CD4-positive, alpha-beta T cell treated with Interleukin-15 for 4 hours (primary cell): Measurements from ENCODE around the gene CLASP1.
"Not testable (repeated sequence)": the region's sequence is repeated elsewhere in the genome, so short reads cannot be mapped to it uniquely, and the experiment has no call there.

Source experiments
- DNase-seq: peaks from one replicate; pipeline ENCODE4 v3.0.0-alpha.2; 2020; ENCODE audit warnings: low spot score

CLASP1 gene

DNA sequence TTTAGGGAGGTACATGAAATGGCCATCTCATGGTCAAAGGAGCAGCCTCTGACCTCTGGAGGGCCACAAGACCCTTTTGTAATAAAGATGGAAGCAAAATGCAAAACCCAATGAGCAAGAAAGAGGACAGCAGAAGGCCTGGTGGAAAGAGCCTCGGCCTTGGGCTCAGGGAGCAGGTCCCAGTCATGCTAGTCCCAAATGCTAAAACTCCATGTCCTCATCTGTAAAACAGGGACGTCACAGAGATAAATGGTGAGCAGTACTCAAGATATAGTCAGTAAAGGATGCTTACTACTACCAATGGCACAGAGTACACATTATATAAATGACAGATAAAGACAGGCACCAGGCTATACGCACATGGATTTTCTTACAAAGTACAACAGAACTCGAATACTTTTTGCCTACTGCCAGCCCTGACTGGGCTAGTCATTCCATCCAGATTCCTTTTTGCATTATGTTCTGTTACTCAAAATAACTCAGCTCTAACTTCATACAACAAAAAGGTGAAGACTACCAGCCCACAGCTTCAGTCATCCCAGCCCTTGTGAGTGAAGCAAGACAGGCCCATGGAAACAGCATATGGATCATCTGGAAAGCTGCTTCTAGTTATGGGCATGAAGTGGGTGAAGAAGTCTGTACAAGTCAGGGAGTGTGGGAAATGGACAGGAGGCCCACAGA, 299.4 kb downstream of the CLASP1 start:
- no peak for DNase-seq

DNA sequence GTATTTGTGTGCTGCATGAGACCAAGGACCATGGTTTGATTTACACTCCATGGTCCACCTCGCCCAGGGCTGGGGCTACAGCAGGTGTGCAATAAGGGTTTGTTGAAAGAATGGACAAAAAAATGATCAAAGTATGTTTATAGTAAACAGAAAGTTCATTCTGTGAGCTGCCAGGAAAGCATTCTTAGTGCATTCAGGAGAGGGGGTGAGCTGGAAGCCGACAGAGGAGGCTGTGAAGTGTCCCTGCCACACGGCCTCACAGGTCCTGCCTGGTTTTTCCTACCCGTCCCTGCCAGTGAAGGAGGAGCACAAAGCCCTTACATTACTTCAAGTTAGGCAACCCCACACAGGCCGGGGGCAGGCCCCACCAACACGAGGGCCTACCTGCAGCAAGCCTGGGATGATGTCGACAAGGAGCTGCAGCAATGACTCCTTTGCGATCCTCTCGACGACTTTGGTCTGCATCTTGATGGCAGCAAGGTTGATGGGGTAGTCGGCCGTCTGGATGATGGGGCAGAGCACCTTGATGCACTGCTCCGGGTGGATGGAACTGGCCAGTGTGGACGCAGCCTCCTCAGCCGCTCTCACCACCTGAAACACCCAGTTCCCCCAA, 301.0 kb downstream of the CLASP1 start:
- DNase-seq: no peak

DNA sequence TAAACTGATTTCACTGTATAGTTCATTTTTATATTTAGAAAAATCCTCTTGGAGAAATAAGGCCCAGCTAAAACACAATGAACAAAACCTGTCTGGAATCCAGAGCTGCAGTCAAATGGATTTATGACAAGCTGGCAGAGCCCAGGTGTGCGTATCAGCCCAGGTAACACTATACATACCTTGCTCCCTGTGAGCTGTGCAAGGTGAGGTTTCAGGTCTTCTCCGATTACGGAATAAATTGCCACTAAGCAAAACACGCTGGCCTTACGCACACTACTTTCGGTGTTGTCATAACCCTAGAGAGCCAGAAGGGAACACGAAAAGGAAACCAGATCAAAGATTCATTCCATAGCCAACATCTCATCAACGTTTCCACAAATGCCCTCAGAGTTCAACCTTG, 302.4 kb downstream of the CLASP1 start:
- no peak for DNase-seq

DNA sequence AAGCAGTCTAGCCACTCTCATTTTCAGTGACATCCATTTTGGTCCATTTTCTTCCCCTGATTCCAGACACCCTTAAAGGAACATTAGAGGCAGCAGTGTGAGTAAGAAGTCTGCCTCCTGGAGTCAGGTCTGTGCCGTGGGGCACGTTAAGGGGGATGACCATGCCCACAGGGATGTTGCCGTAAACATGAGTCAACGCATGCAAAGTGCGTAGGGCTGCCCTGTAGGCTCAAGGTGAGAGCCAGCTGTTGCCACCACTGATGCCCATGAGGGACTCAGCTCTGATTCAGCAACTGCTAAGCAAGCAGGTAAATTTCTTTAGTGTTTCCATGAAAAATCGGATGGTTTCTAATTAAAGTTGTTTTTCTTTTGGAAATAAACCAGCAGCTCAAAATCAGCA, 302.9 kb downstream of the CLASP1 start:
- no peak for DNase-seq

DNA sequence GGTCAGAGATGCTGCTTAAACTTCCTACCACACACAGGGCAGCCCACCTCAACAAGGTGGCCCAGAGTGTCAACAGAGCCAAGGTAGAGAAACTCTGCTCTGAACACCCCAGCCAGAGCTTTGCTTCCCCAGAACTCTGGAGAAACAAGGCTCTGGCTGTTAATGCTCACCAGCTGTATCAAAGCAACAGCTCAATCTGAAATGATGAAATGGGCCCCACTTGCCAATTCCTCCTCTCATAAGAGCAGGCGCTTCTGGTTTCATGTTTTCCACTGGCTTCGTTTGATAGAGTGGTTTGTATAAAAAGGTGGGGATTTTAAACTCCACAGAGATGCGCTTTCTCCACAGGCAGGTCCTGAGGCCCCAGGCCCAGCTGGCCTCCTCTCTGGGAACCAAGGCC, 303.4 kb downstream of the CLASP1 start:
- DNase-seq: no peak

DNA sequence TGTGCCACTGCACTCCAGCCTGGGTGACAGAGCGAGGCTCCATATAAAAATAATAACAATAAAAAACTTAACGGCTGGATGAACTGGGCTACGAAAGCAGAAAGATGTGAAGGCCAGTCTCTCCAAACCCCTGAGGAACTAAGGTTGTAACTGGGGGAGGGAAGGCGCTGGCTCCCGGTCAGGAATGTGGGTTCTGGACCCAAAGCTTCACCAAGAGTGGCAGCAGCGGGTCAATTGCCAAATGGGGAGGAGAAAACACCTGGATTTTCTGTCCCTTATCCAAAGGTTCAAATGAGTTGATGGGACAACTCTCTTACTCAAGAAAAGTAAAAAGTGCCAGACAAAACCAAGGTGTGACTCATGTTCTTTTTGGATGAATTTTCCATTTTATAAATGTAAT, 304.2 kb downstream of the CLASP1 start:
- no peak for DNase-seq

DNA sequence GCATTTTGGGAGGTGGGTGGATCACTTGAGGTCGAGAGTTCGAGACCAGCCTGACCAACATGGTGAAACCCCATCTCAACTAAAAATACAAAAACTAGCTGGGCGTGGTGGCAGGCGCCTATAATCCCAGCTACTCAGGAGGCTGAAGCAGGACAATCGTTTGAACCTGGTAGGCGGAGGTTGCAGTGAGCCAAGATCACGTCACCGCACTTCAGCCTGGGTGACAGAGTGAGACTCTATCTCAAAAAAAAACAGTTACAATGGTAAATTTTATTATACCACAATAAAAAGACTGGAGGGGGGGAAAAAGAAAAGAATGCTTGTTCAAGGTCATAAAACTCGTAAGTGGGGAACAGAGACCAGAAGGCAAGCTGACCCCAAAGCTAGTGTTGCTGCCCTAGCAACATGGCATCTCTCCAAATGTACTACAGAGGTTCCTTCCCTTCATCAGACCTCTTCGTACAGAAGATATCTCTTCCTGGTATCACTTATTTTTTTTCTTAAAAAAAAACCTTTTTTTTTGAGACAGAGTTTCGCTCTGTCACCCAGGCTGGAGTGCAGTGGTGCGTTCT, 305.3 kb downstream of the CLASP1 start:
- not testable (repeated sequence) for DNase-seq

DNA sequence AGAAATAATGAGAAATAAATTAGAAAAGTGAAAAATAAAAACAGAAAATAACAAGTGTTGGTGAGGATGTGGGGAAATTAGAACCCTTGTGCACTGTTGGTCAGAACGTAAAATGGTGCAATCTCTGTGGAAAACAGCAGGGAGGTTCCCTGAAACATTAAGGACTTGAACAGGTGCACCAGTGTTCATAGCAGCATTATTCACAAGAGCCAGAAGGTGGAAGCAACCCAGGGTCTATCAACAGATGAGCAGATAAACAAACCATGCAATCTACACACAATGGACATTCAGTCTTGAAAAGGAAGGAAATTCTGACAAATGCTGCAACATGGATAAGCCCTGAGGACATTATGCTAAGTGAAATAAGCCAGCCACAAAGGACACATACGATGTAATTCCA, 306.1 kb downstream of the CLASP1 start:
- DNase-seq: no peak

DNA sequence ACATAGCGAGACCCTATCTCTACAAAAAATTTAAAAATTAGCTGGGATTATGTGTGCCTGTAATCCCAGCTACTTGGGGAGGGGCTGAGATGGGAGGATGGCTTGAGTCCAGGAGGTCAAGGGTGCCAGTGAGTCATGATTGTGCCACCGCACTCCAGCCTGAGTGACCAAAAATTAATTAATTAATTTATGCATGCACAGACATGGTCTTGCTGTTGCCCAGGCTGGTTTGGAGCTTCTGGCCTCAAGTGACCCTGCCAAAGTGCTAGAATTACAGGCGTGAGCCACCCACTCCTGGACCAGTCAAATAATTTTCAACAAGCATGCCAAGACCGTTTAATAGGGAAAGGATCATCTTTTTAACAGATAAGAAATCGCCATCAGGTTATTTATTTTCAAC, 306.5 kb downstream of the CLASP1 start:
- DNase-seq: no peak

DNA sequence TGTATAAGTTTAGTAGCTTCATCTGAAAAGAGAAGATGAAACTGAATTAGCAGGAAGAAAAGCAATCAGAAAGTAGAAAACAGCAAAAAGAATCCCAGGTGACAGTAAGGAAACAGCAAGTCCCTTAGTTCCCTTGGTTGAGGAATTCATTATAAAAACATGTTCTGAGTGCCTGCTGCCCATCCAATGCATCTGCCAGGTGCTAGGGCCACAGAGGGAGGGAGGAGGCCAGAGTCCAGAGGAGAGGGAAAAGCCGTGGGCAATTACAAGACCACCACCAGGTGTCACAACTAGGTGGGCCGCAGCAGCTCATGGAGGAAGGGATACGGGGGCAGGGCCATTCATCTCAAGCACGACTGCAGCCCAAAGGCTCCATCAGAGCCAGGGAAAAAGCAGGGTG, 308.3 kb downstream of the CLASP1 start:
- no peak for DNase-seq

DNA sequence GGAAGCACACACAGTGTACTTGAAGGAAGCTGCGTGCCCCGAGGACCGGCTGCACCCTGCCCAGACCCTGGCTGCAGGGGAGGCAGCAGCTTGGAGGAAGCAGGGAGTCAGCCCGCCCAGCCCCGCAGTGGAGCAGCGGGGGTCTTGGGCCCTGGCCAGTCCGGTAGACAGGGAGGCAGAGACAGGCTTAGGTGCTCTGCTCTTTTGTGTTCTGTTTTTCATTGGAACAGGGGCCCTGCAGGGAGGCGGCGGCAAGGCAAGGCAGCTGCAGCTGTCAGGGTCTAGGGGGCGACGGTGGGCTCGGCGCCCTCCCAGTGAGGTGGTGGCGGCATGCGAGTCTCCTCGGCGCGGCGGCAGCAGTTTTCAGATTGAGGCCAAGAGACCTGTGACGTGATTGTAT, 311.0 kb downstream of the CLASP1 start:
- DNase-seq: no peak

DNA sequence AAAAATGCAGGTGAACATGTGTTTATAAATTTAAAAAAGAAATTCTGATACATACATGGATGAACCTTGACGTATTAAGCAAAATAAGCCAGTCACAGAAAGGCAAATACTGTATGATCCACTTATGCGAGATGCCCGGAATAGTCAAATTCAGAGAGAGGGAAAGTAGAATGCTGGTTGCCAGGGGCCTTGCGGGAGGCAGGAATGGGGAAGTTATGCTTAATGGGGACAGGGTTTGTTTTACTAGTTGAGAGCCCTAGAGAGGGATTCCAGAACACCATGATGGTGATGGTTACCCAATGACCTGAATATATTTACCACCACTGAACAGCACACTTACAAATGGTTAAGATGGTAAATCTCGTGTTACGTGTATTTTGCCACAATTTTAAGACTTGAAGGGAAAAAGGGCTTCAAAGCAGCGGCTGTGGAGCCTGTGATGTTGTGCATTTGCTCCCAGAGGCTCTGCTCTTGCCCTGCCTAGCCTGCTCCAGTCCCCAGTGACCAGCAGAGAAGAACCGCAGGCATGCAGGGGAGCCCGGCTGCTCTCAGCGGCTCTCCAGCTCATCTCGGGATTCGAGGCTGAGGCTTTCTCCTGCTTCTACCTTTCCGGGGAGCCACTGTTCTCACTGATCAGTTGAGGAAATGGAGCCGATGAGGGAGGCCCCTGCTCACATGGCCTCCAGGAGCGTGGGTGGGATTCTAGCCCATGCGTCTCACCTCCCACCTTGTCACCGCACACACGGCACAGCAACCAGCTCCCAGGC, 312.6 kb downstream of the CLASP1 start:
- no peak for DNase-seq

DNA sequence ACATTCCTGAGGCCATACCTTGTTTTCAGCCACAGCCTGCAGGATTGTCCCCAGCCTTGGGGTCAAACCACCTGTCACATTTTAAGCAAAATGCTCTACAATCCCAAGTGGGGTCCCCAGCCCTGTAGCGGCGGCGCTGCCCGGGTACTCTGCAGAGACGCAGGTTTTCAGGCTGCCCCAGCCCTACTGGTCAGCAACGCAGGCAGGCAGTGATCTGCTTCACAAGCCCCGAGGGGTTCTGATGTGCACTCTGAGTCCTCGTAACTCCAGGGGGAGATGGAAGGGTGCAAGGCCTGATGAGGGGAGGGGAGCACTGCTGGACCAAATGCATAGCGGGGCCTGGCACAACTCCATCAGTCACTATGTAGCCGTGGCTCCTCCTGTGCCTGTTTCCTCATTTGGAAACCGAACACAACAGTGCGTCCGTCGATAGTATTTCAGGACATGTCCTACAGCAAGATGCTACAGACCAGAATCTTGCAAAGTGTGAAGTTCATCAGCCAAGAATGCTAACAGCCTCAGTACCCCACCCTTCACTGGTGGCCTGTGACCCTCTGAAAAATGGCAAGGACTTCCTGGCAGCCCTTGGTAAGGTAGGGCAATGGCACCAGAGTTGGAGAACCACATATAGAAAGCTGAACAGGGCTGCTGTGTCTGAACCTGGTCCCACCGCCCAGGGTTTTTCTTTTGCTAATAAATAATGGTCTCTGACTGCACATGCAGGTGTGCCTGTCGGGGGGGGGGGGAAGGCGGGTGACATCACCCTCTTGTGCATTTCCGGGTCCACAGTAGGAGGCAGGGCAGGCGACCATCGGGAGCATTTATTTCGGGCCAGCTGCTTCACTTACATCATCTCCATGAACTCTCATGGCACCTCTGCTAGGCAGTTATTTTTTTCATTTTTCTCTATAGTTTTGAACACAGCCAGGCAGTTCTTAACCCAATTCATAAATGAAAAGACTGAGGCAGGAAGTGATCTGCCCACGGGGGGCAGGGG, 313.7 kb downstream of the CLASP1 start:
- DNase-seq: no peak

DNA sequence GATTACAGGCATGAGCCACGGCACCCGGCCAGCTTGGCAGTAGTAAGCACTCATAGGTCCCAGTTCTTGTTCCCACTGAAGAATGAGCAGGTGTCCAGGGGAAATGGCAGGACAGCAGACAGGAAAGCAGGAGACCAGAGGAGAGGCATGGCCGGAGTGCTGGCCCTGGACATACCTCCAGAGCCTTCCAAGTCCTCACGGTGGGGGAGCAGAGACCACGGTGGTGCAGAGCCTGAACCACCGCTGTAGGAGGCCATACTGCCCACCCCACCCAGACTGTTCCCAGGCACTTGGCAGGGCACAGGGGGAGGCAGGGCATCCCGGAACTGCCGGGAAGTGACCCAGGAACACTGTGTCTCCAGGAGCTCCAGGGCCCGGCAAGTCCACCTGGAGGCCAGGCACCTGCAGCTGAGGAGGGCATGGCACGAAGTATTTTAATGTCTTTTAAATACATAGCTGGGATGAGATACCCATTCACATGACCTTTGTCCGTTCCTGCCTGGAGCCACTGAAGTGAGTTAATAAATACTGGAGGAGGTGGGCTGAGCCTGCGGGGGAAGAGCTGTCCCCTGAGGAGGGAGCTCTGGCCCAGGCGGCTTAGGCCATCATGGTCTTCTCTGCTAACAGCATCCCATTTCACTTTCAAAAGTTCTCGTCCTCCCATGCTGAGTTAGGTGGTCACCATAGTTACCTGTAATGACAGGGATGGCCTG, 314.5 kb downstream of the CLASP1 start:
- DNase-seq: no peak

DNA sequence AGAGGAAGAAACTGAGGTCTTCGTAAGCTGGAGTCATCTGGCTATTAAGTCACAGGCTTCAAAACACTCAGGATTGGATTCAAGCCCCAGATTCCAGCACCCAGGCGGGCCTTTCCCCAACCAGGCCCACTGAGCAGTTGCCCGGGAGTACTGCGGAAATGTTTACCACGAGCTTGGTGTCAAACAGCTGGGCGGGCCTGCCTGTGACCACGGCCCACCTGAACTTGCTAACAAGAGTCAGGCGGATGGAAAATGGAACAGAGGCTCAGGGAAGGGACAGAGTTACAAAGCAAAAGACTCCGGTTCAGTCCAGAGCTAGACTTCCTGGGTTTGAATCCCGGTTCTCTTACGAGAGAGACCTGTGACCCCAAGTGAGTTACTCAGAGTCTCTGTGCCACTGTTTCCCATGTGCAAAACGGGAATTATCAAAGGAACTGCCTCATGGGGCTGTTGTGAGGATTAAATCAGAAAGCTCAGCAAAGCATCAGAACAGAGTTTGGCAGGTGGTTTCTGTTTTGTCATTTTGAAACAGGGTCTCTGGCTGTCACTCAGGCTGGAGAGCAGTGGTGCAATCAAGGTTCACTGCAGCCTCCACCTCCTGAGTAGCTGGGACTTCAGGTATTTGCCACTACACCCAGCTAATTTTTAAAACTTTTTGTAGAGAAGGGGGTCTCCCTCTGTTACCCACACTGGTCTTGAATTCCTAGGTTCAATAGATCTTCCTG, 315.3 kb downstream of the CLASP1 start:
- no peak for DNase-seq

DNA sequence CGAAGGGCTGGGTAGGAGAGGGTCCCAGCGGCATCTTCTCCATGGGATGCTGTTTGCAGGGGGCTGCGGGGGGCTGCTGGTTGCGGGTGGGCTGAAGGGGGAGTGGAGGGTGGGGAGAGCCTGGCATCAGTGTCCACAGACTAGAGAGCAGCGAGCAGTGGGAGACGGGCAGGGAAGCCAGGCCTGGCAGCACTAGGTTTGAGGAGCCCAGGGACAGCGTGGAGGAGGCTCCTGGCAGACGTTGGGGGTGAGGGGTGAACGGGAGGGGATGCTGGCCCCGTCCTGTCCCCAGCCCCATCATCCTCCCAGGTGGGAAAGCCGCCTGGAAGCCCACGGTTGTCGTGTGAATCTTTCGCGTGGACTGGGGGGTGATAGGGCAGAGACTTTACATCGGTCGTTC, 316.0 kb downstream of the CLASP1 start:
- DNase-seq: no peak

DNA sequence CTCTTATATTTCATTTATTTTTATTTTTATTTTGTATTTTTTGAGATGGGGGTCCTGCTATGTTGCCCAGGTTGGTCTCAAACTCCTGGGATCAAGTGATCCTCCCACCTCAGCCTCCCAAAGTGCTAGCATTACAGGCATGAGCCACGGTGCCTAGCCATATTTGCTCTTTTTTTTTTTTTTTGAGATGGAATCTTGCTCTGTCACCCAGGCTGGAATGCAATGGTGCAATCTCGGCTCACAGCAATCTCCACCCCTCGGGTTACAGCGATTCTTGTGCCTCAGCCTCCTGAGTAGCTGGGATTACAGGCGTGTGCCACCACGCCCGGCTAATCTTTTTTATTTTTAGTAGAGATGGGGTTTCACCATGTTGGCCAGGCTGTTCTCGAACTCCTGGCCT, 317.9 kb downstream of the CLASP1 start:
- DNase-seq: not testable (repeated sequence)

DNA sequence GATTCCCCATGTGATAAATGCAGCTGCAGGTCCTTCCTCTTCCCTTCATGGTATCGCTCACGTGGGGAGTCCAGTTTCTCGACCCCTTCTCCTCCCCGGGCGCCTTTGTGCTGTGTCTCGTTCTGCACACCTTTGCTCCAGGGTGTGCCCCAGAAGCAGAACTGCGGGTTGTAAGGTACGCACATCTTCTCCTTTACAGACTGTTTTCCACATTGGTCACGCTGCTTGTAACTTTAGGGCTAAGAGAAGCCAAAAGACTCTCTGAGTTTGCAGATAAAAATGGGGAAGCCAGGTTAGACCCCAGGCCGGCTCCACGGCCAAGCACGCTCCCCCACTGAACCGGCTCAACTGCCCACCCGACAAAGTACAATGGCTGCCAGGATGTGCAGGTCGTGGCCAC, 318.3 kb downstream of the CLASP1 start:
- no peak for DNase-seq

DNA sequence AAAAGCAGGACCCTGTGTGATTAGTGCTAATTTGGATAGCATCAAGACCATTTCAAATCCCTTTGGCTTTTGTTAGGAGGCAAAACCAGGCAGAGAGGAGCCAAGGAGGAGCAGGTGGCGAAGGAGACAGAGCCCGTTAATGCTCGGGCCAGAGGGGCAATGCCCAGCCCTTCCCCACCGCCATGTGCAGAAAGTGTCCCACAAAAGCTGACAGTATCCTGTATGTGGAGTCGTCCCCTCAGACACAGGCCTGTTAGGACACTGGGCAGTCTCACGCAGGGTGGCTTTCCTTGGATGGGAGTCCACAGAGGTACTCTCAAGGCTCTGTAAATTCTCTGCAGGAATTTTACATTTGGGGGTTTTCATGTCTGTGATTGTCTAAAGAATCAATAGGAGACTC, 319.5 kb downstream of the CLASP1 start:
- no peak for DNase-seq

DNA sequence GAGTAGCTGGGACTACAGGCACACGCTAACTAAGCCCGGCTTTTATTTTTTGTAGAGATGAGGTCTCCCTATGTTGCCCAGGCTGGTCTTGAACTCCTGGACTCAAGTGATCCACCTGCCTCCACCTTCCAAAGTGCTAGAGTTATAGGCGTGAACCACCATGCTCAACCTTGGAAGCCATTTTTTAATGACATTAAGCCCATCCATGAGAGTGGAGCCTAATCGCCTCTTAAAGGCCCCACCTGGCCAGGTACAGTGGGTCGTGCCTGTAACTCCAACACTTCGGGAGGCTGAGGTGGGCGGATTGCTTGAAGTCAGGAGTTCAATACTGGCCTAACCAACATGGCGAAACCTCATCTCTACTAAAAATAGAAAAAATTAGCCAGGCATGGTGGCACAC, 322.6 kb downstream of the CLASP1 start:
- no peak for DNase-seq

DNA sequence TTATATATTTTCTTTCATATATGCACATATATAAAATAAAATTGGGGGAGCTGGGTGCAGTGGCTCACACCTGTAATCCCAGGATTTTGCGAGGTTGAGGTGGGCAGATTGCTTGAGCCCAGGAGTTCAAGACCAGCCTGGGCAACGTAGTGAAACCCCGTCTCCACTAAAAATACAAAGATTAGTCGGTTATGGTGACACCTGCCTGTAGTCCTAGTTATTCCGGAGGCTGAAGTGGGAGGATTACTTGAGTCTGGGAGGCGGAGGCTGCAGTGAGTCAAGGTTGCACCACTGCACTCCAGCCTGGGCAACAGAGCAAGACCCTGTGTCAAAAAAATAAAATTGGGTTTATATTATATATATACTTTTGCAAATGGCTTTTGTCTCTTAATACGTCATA, 324.7 kb downstream of the CLASP1 start:
- DNase-seq: no peak
